ENCODE data around the gene CPSF3.
"Not testable (repeated sequence)": the region's sequence is repeated elsewhere in the genome, so short reads cannot be mapped to it uniquely, and the experiment has no call there.

Gene CPSF3

DNA sequence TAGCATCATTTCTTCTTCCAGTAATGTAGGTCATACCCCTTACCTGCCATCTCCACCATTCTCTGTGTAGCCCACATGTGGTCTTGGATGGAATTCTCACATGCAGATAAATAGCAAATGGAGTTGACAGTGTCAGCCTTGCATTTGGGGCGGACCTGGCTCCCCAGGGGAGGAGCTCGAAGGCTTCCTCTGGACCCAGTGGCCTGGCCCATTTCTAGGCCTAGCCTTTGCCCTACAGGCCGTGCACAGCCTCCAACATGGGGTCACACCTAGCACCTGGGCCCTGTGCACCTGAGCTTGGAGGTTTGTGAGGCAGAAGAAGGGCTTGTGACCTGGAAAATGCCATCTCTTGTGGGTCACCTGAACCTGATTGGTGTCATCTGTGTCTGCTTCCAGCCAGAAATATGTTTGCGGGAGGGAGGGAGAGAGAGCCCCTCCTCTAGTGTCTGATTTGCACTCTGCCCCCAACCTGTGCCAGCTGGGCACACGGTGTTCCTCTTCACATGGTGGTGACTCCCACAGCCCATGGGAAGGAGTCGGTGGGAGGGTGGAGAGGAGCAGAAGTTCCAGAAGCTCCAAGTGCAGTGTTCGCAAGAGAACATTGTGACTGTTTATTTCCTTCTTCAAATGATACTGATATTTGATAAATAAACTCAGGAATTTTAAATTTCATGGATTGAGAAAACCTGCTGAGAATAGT is 33.2 kb upstream of the CPSF3 start:
- Mint-ChIP-seq H3K4me3 (no peak overlapping the region), H3K9me3 (ENCODE audit: low read depth) (no peaks in the 10 kb centered on the region), H3K27me3 (no peaks in the 10 kb centered on the region), H3K36me3 (no peaks in the 10 kb centered on the region), H3K27ac (no peak overlapping the region), H3K4me1 (ENCODE audit: low read depth) (no peaks in the 10 kb centered on the region)

DNA sequence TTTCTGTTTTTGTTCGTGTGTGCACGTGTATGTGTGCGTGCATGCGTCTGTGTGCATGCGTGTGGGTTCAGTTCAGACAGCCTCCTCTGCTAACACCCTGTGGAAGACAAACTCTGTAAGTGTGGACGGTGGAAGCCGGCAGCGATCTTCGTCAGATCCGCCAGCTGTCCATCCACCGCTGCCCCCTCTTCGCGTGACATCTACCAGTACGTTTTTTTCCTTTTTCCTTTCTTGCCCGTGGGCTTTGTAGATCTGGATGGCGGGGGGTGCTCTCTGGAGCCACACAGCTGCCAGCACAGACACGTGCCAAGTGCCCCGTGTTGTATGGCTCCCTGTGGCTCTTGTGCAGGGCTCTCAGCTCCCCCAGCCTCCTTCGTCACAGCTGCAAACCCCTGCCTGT is 32.5 kb upstream of the CPSF3 start:
- Mint-ChIP-seq H3K27me3 (no peaks in the 10 kb centered on the region), H3K9me3 (ENCODE audit: low read depth) (no peaks in the 10 kb centered on the region), H3K27ac (no peak overlapping the region), H3K4me1 (ENCODE audit: low read depth) (no peaks in the 10 kb centered on the region), H3K36me3 (no peaks in the 10 kb centered on the region), H3K4me3 (no peak overlapping the region)

DNA sequence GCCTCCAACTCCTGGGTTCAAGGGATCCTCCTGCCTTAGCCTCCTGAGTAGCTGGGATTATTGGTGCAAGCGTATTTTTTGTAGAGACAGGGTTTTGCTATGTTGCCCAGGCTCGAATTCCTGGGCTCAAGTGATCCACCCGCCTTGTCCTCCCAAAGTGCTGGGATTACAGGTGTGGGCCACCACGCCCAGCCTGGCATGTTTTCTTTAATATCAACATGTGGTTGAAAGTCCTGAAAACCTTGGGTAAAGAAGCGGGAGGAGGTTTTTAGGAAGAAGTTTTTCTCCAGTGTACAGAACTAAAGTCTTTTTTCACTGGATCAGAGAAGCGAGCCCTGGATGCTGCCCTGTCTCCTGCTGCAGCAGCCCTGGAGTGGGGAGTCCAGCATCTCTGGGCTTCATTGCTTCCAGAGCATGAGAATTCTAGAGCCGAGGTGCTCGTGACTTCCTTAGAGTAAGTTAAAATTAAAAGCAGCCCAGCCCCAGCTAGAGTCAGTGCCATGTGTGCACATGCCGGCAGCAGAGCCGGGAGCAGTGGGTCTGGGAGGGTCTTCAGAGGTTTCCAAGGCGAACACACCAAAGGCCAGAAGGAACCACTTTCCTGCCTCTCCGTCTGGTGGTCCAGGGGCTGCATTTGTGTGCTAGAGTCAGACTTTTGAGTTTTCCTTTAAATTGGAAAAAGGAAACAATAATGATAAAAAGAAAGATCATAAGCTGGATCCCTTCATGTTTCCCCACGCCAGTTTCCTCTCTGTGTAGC is 31.3 kb upstream of the CPSF3 start:
- H3K27ac Mint-ChIP-seq = no peak overlapping the region
- no peaks in the 10 kb centered on the region for H3K27me3 Mint-ChIP-seq
- no peaks in the 10 kb centered on the region for H3K9me3 Mint-ChIP-seq (ENCODE audit: low read depth)
- H3K36me3 Mint-ChIP-seq = no peaks in the 10 kb centered on the region
- H3K4me1 Mint-ChIP-seq (ENCODE audit: low read depth) = no peaks in the 10 kb centered on the region
- no peak overlapping the region for H3K4me3 Mint-ChIP-seq

DNA sequence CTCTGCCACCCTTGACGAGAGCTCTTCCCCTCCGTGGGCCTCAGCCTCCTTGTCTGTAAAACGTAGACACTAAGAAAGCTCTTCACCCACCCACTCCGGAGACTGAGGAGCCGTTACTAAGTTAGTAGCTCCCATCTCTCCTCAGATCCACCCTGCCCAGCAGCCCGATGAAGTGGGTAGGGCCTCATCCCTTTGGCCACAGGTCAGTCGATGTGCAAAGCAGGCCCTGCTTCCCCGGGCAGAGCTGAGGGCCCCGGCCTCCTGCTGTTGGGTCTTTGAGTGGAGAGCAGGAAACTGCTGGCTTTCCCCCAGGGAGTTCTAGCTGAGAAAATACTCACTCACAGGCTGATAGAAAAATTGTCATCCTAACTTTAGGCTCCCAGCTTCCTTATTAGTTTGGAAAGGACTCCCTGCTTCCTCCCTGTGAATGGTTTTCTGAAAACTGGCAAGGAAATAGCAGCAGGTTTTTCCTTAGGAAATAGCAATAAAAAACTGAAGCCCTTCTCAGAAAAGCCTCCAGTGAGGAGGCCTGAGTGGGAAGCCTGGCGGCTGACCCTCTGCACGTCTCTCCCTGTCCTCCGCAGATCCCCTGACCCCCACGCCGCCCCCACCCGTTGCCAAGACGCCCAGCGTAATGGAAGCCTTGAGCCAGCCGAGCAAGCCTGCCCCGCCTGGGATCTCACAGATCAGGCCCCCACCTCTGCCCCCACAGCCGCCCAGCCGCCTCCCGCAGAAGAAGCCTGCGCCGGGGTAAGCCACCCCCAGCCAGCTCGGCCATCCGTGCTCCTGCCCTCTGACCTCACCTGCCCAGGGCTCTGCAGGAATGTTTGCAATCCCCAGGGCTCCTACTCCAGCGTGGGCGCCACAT is 30.3 kb upstream of the CPSF3 start:
- Mint-ChIP-seq H3K4me3 (no peak overlapping the region), H3K36me3 (no peaks in the 10 kb centered on the region), H3K4me1 (ENCODE audit: low read depth) (no peaks in the 10 kb centered on the region), H3K27ac (no peak overlapping the region), H3K9me3 (ENCODE audit: low read depth) (no peaks in the 10 kb centered on the region), H3K27me3 (no peaks in the 10 kb centered on the region)

DNA sequence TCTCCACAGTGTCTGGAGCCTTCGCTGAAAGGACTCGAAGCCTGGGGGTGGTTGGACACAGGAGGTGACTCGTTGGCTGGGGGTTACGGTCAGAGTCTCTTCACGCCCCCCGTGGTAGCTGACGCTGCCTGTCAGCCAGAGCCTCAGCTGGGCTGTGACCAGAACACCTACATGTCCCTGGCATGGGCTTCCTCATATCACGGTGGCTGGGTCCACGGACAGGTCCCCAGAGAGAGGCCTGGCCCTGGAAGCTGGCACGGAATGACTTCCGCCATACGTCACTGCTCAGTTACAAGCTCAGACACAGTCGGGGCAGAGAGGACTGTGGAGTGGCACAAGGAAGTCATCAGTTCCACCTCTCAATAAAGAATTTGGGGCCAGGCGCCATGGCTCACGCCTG is 28.6 kb upstream of the CPSF3 start:
- Mint-ChIP-seq H3K36me3 (no peaks in the 10 kb centered on the region), H3K27ac (no peak overlapping the region), H3K4me1 (ENCODE audit: low read depth) (no peaks in the 10 kb centered on the region), H3K9me3 (ENCODE audit: low read depth) (no peaks in the 10 kb centered on the region), H3K27me3 (no peaks in the 10 kb centered on the region), H3K4me3 (no peak overlapping the region)

DNA sequence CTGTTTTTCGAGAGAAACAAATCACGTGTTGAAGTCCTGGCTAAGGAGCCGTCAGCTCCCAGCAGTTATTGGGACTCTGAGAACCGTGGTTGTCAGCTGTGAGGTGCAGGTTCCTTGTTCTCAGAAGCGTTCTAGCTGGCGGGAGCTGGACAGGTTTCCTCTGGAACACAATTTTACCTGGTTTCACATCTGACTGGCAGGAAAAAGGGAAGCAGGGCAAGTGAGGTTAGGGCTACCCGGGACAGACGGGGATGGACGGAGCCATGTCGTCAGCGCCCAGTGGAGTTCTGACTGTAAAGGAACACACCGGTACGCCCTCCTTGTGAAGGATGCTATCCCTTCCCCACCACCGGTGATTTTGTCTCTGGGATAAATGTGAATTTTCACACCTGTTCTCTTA is 26.3 kb upstream of the CPSF3 start:
- Mint-ChIP-seq H3K9me3 (ENCODE audit: low read depth) (no peaks in the 10 kb centered on the region), H3K27me3 (no peaks in the 10 kb centered on the region), H3K27ac (no peak overlapping the region), H3K4me1 (ENCODE audit: low read depth) (no peaks in the 10 kb centered on the region), H3K4me3 (no peak overlapping the region), H3K36me3 (no peaks in the 10 kb centered on the region)

DNA sequence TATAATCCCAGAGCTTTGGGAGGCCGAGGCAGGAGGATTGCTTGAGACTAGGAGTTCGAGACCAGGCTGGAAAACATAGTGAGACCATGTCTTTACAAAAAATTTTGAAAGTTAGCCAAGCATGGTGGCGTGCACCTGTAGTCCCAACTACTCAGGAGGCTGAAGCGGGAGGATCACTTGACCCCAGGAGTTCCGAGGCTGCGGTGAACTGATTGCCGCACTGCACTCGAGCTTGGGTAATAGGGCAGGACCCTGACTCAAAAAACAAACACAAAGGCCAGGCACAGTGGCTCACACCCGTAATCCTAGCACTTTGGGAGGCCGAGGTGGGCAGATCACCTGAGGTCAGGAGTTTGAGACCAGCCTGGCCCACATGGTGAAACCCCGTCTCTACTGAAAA is 25.2 kb upstream of the CPSF3 start:
- not testable (repeated sequence) for H3K9me3 Mint-ChIP-seq (ENCODE audit: low read depth); H3K27ac Mint-ChIP-seq; H3K36me3 Mint-ChIP-seq; H3K4me3 Mint-ChIP-seq; H3K27me3 Mint-ChIP-seq; H3K4me1 Mint-ChIP-seq (ENCODE audit: low read depth)

DNA sequence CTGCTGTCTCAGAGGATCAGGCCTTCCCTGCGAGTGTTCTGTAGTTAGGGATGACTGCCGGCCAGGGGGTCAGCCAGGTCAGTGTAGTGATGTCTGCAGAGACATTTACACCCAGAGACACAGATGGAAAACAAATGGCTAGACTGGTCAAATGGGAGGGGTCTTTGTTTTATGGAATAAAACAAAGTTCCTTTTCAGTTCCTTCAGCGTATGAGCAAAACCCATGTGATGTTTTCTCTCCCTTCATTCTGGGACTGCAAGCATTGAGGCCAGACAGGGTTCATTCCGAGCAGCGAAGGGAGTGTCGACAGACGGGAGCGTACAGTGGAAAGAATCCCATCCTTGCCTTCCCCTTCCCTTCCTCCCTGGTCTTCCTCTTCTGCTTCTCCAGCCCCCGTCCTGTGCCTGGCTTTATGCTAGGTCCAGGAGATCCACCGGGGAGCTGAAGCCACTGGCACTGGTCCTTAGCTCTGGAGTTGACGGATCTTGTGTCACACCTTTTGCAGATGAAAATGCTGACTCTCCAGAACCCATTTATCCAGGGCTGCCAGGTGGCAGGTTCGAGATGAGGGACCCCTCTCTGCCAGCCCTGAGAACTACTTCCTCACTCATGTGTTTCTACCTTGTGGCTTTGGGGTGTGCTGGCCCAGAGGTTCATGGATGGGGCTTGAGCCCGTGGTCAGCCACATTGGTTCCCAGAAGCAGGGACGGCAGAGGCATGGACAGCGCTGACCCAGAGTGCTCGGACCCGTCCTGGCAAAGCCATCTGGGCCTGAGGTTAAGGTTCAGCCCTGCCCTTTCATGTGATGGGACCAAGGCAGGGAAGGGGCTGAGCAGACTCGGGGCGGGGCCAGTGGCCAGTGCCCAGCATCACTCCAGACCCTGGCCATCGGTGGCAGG is 24.3 kb upstream of the CPSF3 start:
- H3K36me3 Mint-ChIP-seq = no peaks in the 10 kb centered on the region
- no peaks in the 10 kb centered on the region for H3K27me3 Mint-ChIP-seq
- H3K4me1 Mint-ChIP-seq (ENCODE audit: low read depth) = no peaks in the 10 kb centered on the region
- no peak overlapping the region for H3K4me3 Mint-ChIP-seq
- H3K9me3 Mint-ChIP-seq (ENCODE audit: low read depth) = no peaks in the 10 kb centered on the region
- no peak overlapping the region for H3K27ac Mint-ChIP-seq

DNA sequence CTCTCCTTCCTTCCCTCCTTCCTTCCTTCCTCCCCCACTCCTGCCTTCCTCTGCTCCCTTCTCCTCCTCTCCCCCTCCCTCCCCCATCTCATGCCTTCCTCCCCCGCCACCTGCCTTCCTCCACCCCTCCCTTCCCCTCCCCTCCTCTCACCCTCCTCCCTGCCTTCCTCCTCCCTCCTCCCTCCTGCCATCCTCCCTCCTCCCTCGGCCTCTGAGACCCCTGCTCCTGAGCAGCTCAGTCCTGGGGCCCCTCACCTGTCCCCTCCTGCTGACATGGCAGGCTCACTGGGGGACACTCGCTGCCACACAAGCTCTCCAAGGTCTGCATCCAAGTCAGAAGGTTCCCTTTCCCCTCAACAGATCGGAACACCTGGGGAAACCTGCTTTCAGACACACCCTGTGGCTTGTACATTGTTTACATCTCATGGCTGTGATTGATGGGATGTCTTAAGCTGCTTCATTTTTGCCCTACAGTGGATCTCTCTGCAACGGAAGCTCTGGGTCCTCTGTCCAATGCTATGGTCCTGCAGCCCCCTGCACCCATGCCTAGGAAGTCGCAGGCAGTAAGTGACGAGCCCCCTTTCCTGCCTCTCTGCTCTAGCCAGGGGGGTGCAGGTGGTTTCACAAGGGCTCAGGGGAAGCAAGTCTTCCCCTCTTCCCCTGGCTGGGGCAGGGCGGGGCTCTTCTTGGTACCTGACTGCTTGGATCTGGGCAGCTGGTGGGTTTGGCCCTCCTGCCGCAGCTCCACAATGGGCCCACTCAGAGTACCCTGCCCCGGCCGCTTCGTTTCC is 23.0 kb upstream of the CPSF3 start:
- H3K4me3 Mint-ChIP-seq = no peak overlapping the region
- no peaks in the 10 kb centered on the region for H3K36me3 Mint-ChIP-seq
- no peaks in the 10 kb centered on the region for H3K4me1 Mint-ChIP-seq (ENCODE audit: low read depth)
- no peaks in the 10 kb centered on the region for H3K9me3 Mint-ChIP-seq (ENCODE audit: low read depth)
- H3K27me3 Mint-ChIP-seq = no peaks in the 10 kb centered on the region
- no peak overlapping the region for H3K27ac Mint-ChIP-seq

DNA sequence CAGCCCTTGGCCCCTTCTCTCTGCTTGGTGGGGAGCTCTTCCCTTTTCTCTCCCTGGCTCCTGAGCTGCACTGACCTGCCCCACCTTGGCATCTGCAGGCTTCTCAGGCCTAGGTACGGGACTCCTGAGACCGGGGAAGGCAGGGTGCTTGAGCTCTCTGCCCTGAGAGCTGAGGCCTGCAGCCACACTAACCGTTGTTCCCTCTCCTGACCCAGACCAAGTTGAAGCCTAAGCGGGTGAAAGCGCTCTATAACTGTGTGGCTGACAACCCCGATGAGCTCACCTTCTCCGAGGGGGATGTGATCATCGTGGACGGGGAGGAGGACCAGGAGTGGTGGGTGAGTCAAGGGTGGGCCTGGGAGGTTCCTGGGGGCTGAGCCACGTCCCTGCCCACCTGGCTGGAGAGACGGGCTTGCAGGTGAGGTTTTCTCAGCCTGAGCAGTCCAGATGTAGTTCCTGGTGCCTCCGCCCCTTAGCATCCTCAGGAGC is 22.4 kb upstream of the CPSF3 start:
- H3K36me3 Mint-ChIP-seq = no peaks in the 10 kb centered on the region
- H3K27me3 Mint-ChIP-seq = no peaks in the 10 kb centered on the region
- no peaks in the 10 kb centered on the region for H3K4me1 Mint-ChIP-seq (ENCODE audit: low read depth)
- no peak overlapping the region for H3K4me3 Mint-ChIP-seq
- no peaks in the 10 kb centered on the region for H3K9me3 Mint-ChIP-seq (ENCODE audit: low read depth)
- no peak overlapping the region for H3K27ac Mint-ChIP-seq

DNA sequence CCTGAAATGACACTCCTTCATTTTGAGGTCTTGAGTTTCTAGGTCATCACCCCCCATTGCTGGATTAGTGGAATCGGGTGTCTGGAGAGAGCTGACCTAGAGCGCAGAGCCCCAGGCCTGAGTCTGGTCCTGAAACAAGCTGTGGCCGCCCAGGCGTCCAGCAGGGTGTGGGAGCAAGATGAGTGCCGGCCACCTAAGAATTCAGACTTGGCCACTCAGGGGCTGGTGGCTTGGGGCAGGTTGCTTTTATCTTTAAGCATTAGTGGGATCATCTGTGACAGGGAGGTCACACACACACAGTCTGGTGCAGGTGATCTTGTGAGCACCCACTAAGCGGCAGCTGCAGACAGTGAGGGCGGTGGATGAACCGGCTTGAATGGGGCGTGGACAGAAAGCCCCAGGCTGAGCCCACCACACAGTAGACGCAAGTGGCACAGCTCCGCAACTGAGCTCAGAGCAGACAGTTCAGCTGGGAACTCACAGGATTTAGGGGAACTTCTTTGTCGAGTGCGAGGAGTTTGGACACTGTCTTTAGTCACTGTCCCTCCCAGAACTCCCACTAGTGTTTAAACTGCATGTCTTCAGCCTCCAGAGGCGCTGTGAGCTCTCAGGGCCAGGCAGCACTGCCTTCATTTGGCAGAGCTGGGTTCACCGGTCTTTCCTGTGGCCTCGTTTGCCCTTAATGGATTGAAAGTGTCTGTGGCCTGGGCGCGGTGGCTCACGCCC is 21.6 kb upstream of the CPSF3 start:
- no peak overlapping the region for H3K4me3 Mint-ChIP-seq
- no peaks in the 10 kb centered on the region for H3K9me3 Mint-ChIP-seq (ENCODE audit: low read depth)
- no peaks in the 10 kb centered on the region for H3K4me1 Mint-ChIP-seq (ENCODE audit: low read depth)
- no peaks in the 10 kb centered on the region for H3K36me3 Mint-ChIP-seq
- no peaks in the 10 kb centered on the region for H3K27me3 Mint-ChIP-seq
- H3K27ac Mint-ChIP-seq = no peak overlapping the region

DNA sequence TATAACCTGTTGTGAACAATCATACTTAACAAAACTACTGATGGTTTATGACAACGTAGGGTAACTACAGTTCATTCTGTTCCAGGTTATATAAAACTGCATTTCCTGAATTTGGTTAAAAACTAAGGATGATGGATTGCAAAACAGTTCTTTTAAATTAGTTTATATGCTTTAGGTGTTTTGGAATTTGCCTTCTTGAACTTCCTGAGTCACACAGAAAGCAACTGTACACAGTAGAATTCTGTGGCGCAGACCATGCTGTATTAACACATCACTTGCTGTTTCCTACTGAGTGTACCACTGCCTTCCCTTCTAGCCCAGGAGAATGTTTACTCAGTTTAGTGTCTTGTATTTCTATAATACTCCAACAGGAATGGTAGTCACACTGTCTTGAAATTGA is 19.5 kb upstream of the CPSF3 start:
- Mint-ChIP-seq H3K4me3 (no peak overlapping the region), H3K36me3 (no peaks in the 10 kb centered on the region), H3K4me1 (ENCODE audit: low read depth) (no peaks in the 10 kb centered on the region), H3K27me3 (no peaks in the 10 kb centered on the region), H3K27ac (no peak overlapping the region), H3K9me3 (ENCODE audit: low read depth) (no peaks in the 10 kb centered on the region)

DNA sequence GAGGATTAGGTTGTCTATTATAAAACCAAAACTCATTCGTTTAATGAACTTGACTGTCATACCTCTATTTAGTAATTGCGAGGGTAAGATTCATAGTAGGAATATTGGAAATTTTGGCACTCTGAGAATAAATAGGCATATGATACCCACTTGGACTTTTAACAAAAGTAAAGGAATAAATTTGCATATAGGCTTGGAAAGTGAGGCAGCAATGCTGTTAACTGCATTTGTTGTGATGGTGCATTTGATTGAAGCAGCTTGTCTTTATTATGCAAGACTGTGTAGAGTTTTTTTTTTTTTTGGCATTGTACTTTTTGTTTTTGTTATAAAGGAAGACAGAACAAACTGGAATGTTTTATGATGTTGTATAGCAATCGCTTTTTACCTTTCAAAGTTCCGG is 19.0 kb upstream of the CPSF3 start:
- Mint-ChIP-seq H3K36me3 (peaks cover 2% of the 10 kb centered on the region), H3K27me3 (no peaks in the 10 kb centered on the region), H3K4me3 (no peak overlapping the region), H3K9me3 (ENCODE audit: low read depth) (no peaks in the 10 kb centered on the region), H3K4me1 (ENCODE audit: low read depth) (no peaks in the 10 kb centered on the region), H3K27ac (no peak overlapping the region)

Measured in activated naive CD8-positive, alpha-beta T cell (primary cell).